IPS-15b (cell line): Measurements from ENCODE around the gene SLC35F6.
"Not testable (repeated sequence)": the region's sequence is repeated elsewhere in the genome, so short reads cannot be mapped to it uniquely, and the experiment has no call there.

Experiments
- H3K27me3 ChIP-seq: one replicate; pipeline ENCODE4 v1.6.1; 2013; ENCODE audit warnings: low read length; ENCODE audit not compliant: control insufficient read depth, insufficient read depth
- H3K36me3 ChIP-seq: one replicate; pipeline ENCODE4 v1.6.1; 2013; ENCODE audit warnings: low read length; ENCODE audit not compliant: control insufficient read depth, insufficient read depth
- H3K4me1 ChIP-seq: one replicate; pipeline ENCODE4 v1.6.1; 2013; ENCODE audit warnings: mild to moderate bottlenecking, low read length; ENCODE audit not compliant: control insufficient read depth, insufficient read depth
- H3K4me3 ChIP-seq: one replicate; pipeline ENCODE4 v1.5.1; 2013; ENCODE audit warnings: low read depth, low read length
- H3K9ac ChIP-seq: one replicate; pipeline ENCODE4 v1.6.1; 2013; ENCODE audit warnings: low read depth, mild to moderate bottlenecking, low read length
- H3K9me3 ChIP-seq: one replicate; pipeline ENCODE4 v1.6.1; 2013; ENCODE audit warnings: mild to moderate bottlenecking, low read length; ENCODE audit not compliant: control insufficient read depth, insufficient read depth

Gene SLC35F6

DNA sequence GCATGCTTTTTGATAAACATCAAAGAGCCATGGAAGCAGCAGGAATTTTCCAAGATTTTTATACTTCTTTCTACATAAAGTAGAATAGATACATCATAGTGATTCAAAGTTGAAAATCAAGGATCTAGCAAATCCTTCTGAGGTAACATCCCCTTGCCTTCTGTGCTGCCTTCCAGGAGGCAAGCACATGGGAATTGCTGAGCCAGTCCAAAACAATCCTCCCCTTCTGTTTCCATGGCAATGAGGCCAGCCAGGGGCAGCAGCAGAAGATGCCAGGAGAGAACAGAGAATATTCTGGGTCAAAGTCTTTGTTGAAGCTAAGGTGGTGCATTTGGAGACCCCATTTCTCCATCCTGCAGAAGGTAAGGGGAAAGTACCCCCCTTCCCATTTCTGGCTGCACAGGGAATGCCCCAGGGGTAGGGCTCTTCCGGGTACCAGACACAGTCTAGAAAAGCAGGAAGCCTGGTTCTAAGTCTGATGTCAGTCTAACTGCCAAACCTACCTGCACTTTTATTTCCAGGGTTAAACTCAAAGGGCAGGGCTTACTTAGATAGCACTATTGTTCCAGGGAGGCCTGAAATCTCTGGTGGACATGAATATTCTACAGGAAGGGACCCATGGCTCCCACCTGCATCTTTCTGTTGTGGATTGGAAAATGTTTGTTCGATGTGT, 43.8 kb downstream of the SLC35F6 start:
- H3K4me1 ChIP-seq, result no peaks in the 10 kb centered on the region
- H3K9me3 ChIP-seq, result no peaks in the 10 kb centered on the region
- H3K9ac ChIP-seq, result no peak overlapping the region
- no peaks in the 10 kb centered on the region for H3K27me3 ChIP-seq
- no peak overlapping the region for H3K4me3 ChIP-seq
- no peaks in the 10 kb centered on the region for H3K36me3 ChIP-seq

- no peaks in the 10 kb centered on the region for H3K9me3 ChIP-seq
- H3K4me3 ChIP-seq, result no peak overlapping the region
- no peak overlapping the region for H3K9ac ChIP-seq
- H3K27me3 ChIP-seq, result no peaks in the 10 kb centered on the region
- no peaks in the 10 kb centered on the region for H3K4me1 ChIP-seq
- no peaks in the 10 kb centered on the region for H3K36me3 ChIP-seq
These were observed 45.1 kb downstream of the SLC35F6 start for GRCh38 chr2:26809211-26809610.

DNA sequence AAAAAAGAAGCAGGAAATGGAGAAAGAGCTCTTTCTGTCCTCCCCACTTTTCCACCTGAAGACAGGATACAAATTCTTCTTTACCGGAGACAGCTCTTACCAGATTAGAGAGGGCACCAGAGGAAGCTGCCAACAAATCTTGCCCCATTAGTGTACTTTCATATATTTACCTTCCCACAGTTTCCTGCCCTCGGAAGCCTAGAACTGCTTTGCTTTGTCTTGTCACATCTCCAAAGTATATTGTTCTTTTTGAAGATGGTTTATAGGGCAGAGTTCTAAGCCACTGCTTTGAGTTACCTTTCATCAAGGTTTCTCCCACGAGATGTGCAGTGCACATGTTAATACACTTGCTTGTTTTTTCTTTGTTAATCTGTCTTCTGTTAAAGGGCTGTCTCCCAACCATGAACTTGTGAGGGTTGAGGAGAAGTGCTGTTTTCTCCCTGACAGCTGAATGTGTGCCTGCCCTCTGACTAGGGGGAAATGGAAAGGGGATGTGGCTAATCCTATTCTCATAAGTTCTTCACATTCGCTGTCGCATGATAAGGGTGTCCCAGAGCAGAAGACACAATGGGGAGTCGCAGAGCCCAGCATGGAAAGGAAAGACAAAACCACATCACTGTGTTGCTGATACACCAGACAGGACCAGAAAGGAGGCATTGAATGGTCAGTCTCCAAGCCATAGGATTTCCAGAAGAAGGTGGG, 45.9 kb downstream of the SLC35F6 start:
- Histone ChIP-seq H3K27me3 (no peaks in the 10 kb centered on the region), H3K9me3 (no peaks in the 10 kb centered on the region), H3K9ac (no peak overlapping the region), H3K4me1 (no peaks in the 10 kb centered on the region), H3K36me3 (no peaks in the 10 kb centered on the region), H3K4me3 (no peak overlapping the region)

DNA sequence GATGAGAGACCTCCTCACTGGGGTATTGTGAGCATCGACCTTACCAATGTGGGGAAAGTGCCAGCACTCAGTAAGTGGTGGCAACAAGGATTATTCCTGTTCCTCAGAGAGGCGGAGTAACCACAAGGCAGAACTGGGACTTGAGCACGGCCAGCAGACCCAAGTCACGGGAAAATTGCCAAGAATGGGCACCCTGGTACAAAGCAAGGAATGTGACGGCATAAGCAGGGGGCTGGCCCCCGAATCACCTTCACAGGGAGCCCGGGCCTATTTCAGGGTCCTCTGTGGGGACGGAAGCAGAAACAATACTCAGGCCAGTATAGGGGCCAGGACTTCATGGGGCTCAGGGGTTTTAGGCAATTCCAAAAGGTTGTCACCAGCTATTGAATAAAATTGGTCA, 47.2 kb downstream of the SLC35F6 start:
- H3K9me3 ChIP-seq, result no peaks in the 10 kb centered on the region
- H3K36me3 ChIP-seq, result no peaks in the 10 kb centered on the region
- no peak overlapping the region for H3K4me3 ChIP-seq
- no peaks in the 10 kb centered on the region for H3K27me3 ChIP-seq
- no peak overlapping the region for H3K9ac ChIP-seq
- no peaks in the 10 kb centered on the region for H3K4me1 ChIP-seq

- Histone ChIP-seq H3K9me3 (no peaks in the 10 kb centered on the region), H3K4me1 (no peaks in the 10 kb centered on the region), H3K27me3 (no peaks in the 10 kb centered on the region), H3K36me3 (no peaks in the 10 kb centered on the region), H3K9ac (no peak overlapping the region), H3K4me3 (no peak overlapping the region)
These were observed 48.0 kb downstream of the SLC35F6 start for GRCh38 chr2:26811791-26812694.

DNA sequence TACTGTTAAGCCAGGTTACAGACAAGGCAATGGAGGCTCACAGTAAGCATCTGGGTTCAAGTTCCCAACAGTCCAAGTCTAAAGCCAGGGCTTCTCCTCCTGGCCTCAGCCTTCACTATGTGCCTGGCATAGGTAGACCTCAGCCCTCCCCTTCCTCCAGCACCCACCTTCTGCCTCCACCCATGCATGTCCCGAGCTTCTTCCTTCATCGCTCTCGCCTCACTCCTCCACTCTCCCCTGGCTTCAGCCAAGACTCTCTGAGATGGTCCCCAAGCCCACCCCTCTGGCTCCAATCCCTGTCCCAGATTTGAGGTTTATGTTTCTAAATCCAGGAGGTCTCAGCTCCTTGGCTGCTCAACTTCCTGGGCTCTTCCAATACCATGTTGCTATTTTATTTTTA, 48.6 kb downstream of the SLC35F6 start:
- Histone ChIP-seq H3K36me3 (no peaks in the 10 kb centered on the region), H3K9ac (no peak overlapping the region), H3K4me3 (no peak overlapping the region), H3K4me1 (no peaks in the 10 kb centered on the region), H3K9me3 (no peaks in the 10 kb centered on the region), H3K27me3 (no peaks in the 10 kb centered on the region)

- H3K27me3 ChIP-seq, H3K4me1 ChIP-seq, H3K9me3 ChIP-seq, H3K9ac ChIP-seq, H3K4me3 ChIP-seq, H3K36me3 ChIP-seq: not testable (repeated sequence)
These were observed 50.1 kb downstream of the SLC35F6 start for GRCh38 chr2:26814072-26814765.

GRCh38 chr2:26816893-26817292, 52.8 kb downstream of the SLC35F6 start:
- Histone ChIP-seq H3K4me3 (no peak overlapping the region), H3K27me3 (no peaks in the 10 kb centered on the region), H3K9ac (no peak overlapping the region), H3K9me3 (no peaks in the 10 kb centered on the region), H3K4me1 (no peaks in the 10 kb centered on the region), H3K36me3 (no peaks in the 10 kb centered on the region)

DNA sequence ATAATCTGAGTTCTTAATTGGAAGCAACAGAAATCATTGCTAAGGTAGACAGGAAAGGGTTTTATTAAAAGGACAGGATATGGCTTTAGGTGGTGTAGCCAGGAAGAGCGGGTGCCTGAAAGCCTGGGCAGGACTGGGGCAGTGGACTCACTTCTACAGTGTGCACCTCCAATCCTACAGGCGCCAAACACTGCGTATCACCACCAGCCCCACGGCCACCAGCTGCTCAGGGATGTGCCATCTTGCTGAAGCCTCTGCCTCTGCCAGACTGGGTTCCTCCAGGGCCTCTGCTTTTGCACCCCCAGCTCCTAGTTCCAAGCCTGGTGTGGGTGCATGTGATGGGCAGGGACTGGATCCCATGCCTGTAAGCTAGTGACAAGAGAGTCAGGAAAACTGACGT, 54.2 kb downstream of the SLC35F6 start:
- Histone ChIP-seq H3K36me3 (no peaks in the 10 kb centered on the region), H3K27me3 (no peaks in the 10 kb centered on the region)

GRCh38 chr2:26818972-26819371, 54.9 kb downstream of the SLC35F6 start:
- H3K27me3 ChIP-seq, result no peaks in the 10 kb centered on the region
- H3K9me3 ChIP-seq, result no peaks in the 10 kb centered on the region
- H3K36me3 ChIP-seq, result no peaks in the 10 kb centered on the region
- no peak overlapping the region for H3K4me3 ChIP-seq
- H3K4me1 ChIP-seq, result no peaks in the 10 kb centered on the region
- H3K9ac ChIP-seq, result no peak overlapping the region

More for the DNA sequence above, 54.2 kb downstream of the SLC35F6 start:
- no peaks in the 10 kb centered on the region for H3K4me1 ChIP-seq
- no peak overlapping the region for H3K4me3 ChIP-seq
- H3K9ac ChIP-seq, result no peak overlapping the region
- no peaks in the 10 kb centered on the region for H3K9me3 ChIP-seq

DNA sequence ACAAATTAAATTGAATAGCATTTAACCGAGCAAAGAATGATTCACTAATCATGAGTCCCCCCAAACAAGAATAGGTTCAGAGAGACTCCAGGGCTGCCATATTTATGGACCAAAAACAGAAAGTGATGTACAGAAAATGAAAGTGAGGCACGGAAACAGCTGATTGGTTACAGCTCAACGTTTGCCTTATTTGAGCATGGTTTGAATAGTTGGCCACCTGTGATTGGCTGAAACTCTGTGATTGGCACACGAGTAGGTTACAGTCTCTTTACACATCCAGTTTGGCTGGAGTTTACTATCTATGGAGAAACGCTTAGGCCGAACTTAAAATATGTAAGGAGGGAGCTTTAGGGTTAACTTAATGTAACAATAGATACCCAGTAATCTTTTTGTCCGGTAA, 56.8 kb downstream of the SLC35F6 start:
- H3K4me3 ChIP-seq, result no peak overlapping the region
- H3K4me1 ChIP-seq, result no peaks in the 10 kb centered on the region
- H3K27me3 ChIP-seq, result no peaks in the 10 kb centered on the region
- no peak overlapping the region for H3K9ac ChIP-seq
- no peaks in the 10 kb centered on the region for H3K36me3 ChIP-seq
- no peaks in the 10 kb centered on the region for H3K9me3 ChIP-seq
